Endothelial cell of umbilical vein (primary cell): ENCODE data around the gene LAMA5.

Experiments
- POLR2A ChIP-seq: IDR thresholded peaks from 2 replicates; pipeline ENCODE4 v1.6.1; 2012; ENCODE audit warnings: low read depth, mild to moderate bottlenecking, control low read depth, low read length
- TF ChIP-seq, protein P1 (sequence below), 2 donors: IDR thresholded peaks; 1 replicate in 1 of 2; 2 replicates in 1 of 2; pipeline ENCODE4 v1.5.1; 2011; ENCODE audit warnings: low read length in 2 of 2, mild to moderate bottlenecking in 2 of 2, moderate library complexity in 2 of 2, control low read depth in 1 of 2, inconsistent platforms in 1 of 2, low read depth in 1 of 2; ENCODE audit not compliant: insufficient read depth in 1 of 2; ENCODE audit errors: extremely low read depth in 1 of 2

DNA sequence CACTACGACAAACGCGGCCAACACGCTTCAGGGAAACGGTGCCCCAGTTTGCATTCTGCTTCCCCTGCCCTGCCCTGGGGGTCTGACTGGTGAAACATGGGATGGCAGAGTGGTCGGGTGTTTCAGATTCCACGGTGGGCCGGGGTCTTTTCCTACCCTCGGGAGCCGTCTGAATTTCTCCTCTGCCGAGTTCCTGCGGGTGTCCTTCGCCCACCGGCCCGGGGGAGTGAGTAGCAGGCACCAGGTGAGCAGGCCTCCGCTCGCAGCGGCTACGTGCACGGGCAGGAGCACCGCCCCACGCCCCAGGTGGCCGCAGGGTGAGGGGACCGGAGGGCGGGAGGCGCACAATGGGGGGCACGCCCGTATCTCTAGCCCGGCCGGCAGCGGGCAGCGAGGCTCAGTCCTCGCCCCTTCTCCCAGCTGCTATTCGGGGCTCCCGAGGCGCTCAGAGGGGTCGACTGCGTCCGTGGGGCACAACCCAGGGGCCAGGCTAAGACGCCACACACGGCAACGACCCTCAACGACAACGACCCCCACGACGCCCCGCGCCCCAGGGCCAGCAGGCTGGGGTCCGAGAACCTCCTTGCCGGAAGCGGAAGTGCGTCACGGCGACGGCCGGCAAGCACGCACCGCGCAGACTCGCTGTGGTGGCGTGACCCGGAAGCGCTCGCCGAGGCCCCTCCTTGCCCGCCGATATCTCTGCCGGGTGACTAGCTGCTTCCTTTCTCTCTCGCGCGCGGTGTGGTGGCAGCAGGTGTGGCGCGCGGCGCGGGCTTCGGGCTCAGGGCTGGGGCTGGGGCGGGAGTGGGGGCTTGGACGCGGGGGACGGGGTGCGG, 19.5 kb upstream of the LAMA5 start, which contains the start of gene RPS21:
- peak; percentile 90 for TF ChIP-seq POLR2A
- TF ChIP-seq, protein P1, sequence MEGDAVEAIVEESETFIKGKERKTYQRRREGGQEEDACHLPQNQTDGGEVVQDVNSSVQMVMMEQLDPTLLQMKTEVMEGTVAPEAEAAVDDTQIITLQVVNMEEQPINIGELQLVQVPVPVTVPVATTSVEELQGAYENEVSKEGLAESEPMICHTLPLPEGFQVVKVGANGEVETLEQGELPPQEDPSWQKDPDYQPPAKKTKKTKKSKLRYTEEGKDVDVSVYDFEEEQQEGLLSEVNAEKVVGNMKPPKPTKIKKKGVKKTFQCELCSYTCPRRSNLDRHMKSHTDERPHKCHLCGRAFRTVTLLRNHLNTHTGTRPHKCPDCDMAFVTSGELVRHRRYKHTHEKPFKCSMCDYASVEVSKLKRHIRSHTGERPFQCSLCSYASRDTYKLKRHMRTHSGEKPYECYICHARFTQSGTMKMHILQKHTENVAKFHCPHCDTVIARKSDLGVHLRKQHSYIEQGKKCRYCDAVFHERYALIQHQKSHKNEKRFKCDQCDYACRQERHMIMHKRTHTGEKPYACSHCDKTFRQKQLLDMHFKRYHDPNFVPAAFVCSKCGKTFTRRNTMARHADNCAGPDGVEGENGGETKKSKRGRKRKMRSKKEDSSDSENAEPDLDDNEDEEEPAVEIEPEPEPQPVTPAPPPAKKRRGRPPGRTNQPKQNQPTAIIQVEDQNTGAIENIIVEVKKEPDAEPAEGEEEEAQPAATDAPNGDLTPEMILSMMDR (IDR thresholded peaks at IDR 0.05; ENCODE audit: extremely low read depth in 1 of 2, insufficient read depth in 1 of 2, low read depth in 1 of 2, low read length in 2 of 2) = no peak
